Measurements from ENCODE around the gene TMCO4.

DNA sequence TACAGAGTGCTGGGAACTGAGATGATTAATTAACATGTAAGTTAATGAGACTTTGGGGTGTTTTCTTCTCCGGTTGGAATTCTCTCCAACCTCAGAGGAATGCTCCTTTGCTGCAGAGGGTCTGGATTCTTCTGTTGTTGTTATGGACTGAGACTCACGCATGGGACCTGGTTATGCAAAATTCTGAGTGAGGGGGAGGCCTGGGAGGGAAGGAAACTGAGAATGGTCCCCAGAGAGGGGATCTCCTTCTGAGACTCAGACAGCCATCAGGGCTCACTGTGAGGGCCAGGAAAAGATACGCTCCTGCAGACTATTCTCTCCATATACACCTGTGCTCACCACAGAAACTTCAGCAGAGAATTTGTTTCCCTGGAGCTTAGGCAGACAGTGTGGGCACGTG is 78.7 kb downstream of the TMCO4 start:
- TF ChIP-seq, protein P1, sequence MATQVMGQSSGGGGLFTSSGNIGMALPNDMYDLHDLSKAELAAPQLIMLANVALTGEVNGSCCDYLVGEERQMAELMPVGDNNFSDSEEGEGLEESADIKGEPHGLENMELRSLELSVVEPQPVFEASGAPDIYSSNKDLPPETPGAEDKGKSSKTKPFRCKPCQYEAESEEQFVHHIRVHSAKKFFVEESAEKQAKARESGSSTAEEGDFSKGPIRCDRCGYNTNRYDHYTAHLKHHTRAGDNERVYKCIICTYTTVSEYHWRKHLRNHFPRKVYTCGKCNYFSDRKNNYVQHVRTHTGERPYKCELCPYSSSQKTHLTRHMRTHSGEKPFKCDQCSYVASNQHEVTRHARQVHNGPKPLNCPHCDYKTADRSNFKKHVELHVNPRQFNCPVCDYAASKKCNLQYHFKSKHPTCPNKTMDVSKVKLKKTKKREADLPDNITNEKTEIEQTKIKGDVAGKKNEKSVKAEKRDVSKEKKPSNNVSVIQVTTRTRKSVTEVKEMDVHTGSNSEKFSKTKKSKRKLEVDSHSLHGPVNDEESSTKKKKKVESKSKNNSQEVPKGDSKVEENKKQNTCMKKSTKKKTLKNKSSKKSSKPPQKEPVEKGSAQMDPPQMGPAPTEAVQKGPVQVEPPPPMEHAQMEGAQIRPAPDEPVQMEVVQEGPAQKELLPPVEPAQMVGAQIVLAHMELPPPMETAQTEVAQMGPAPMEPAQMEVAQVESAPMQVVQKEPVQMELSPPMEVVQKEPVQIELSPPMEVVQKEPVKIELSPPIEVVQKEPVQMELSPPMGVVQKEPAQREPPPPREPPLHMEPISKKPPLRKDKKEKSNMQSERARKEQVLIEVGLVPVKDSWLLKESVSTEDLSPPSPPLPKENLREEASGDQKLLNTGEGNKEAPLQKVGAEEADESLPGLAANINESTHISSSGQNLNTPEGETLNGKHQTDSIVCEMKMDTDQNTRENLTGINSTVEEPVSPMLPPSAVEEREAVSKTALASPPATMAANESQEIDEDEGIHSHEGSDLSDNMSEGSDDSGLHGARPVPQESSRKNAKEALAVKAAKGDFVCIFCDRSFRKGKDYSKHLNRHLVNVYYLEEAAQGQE (IDR thresholded peaks at IDR 0.05; ENCODE audit: insufficient read depth in 1 of 2, low read depth in 2 of 2, low read length in 2 of 2), result no peak
- no peak for TF ChIP-seq POLR2AphosphoS5 (IDR thresholded peaks at IDR 0.05; ENCODE audit: low read depth, low read length)

All from PFSK-1 (cell line).